Neural cell (in vitro differentiated cells): ENCODE measurements around the gene HPCAL4. TPM values are rescaled to one million over a fixed set of nuclear protein-coding genes. Genes with fewer than 3 reads are reported as not detected.

Source experiments
- H2AFZ ChIP-seq: fragments of 200-600, 300-800 bp; sonication (generic), shearing (Covaris generic); 2 replicates; pipeline ENCODE4 v1.6.0; 2014; ENCODE audit warnings: low read depth, mild to moderate bottlenecking, antibody characterized with exemption, low read length, moderate library complexity
- H3F3A ChIP-seq: fragments of 200-600 bp; shearing (Covaris generic); 2 replicates; pipeline ENCODE4 v1.6.1; 2016; ENCODE audit warnings: mild to moderate bottlenecking, moderate library complexity, mixed read lengths, antibody characterized with exemption, low read length; ENCODE audit not compliant: insufficient read depth, poor library complexity, severe bottlenecking
- H3K27ac ChIP-seq: fragments of 200-600, 300-800 bp; sonication (generic), shearing (Covaris generic); 2 replicates; pipeline ENCODE4 v1.5.1; 2014; ENCODE audit warnings: mild to moderate bottlenecking, low read length, moderate library complexity
- H3K27me3 ChIP-seq: fragments of 300-800, 200-600 bp; sonication (generic), shearing (Covaris generic); 2 replicates; pipeline ENCODE4 v1.6.0; 2014; ENCODE audit warnings: mild to moderate bottlenecking, low read depth, low read length, moderate library complexity; ENCODE audit not compliant: insufficient read depth
- H3K36me3 ChIP-seq: fragments of 300-800, 200-600 bp; sonication (generic), shearing (Covaris generic); 2 replicates; pipeline ENCODE4 v1.5.1; 2014; ENCODE audit warnings: mild to moderate bottlenecking, antibody characterized with exemption, low read length, moderate library complexity; ENCODE audit not compliant: insufficient read depth
- H3K4me2 ChIP-seq: fragments of 300-800, 200-600 bp; sonication (generic), shearing (Covaris generic); 2 replicates; pipeline ENCODE4 v1.6.0; 2014; ENCODE audit warnings: mild to moderate bottlenecking, low read length
- H3K4me3 ChIP-seq: fragments of 300-800, 200-600 bp; sonication (generic), shearing (Covaris generic); 2 replicates; pipeline ENCODE4 v1.5.1; 2014; ENCODE audit warnings: mild to moderate bottlenecking, low read length, moderate library complexity
- H3K79me2 ChIP-seq: fragments of 200-600 bp; shearing (Covaris generic); replicated peaks from 2 replicates; pipeline ENCODE4 v1.6.0; 2014; ENCODE audit warnings: mild to moderate bottlenecking, low read length, moderate library complexity; ENCODE audit not compliant: insufficient read depth
- H3K9ac ChIP-seq: fragments of 300-800, 200-600 bp; sonication (generic), shearing (Covaris generic); 2 replicates; pipeline ENCODE4 v1.6.1; 2016; ENCODE audit warnings: mild to moderate bottlenecking, low read length, mixed read lengths
- H3K9me2 ChIP-seq: fragments of 200-600 bp; shearing (Covaris generic); 2 replicates; pipeline ENCODE4 v1.6.1; 2016; ENCODE audit warnings: mild to moderate bottlenecking, low read length, mixed read lengths; ENCODE audit not compliant: insufficient read depth
- H3K9me3 ChIP-seq: fragments of 200-600, 300-800 bp; sonication (generic), shearing (Covaris generic); 2 replicates; pipeline ENCODE4 v1.6.1; 2016; ENCODE audit warnings: mild to moderate bottlenecking, mixed run types, low read length, moderate library complexity, mixed read lengths
- H4K20me1 ChIP-seq: fragments of 200-600 bp; shearing (Covaris generic); 2 replicates; pipeline ENCODE4 v1.6.1; 2016; ENCODE audit warnings: mild to moderate bottlenecking, mixed run types; ENCODE audit not compliant: insufficient read depth
- CTCF ChIP-seq: fragments of 450-650 bp; IDR thresholded peaks from 2 replicates; pipeline ENCODE4 v1.5.1; 2014; ENCODE audit warnings: antibody characterized with exemption, mild to moderate bottlenecking, moderate library complexity; ENCODE audit not compliant: poor library complexity, severe bottlenecking
- EP300 ChIP-seq: fragments of 450-650 bp; conservative IDR thresholded peaks from 2 replicates; pipeline ENCODE4 v1.6.1; 2014; ENCODE audit warnings: antibody characterized with exemption, mild to moderate bottlenecking, moderate library complexity; ENCODE audit not compliant: poor library complexity, severe bottlenecking
- EZH2 ChIP-seq: fragments of 200-600, 300-800 bp; shearing (Covaris generic), sonication (generic); IDR thresholded peaks from 2 replicates; pipeline ENCODE4 v1.6.1; 2014; ENCODE audit warnings: antibody characterized with exemption, low read length, borderline replicate concordance, mild to moderate bottlenecking; ENCODE audit not compliant: insufficient read depth, poor library complexity, severe bottlenecking
- MXI1 ChIP-seq: fragments of 450-650 bp; conservative IDR thresholded peaks from 2 replicates; pipeline ENCODE4 v1.6.1; 2014; ENCODE audit warnings: antibody characterized with exemption, mild to moderate bottlenecking; ENCODE audit not compliant: poor library complexity, severe bottlenecking
- POLR2AphosphoS5 ChIP-seq: IDR thresholded peaks from 2 replicates; pipeline ENCODE4 v1.6.1; 2012
- RAD21 ChIP-seq: fragments of 450-650 bp; conservative IDR thresholded peaks from 2 replicates; pipeline ENCODE4 v1.6.1; 2014; ENCODE audit warnings: antibody characterized with exemption, mild to moderate bottlenecking, moderate library complexity
- REST ChIP-seq: IDR thresholded peaks from 2 replicates; pipeline ENCODE4 v1.6.1; 2012; ENCODE audit warnings: borderline replicate concordance
- SMC3 ChIP-seq: fragments of 450-650 bp; conservative IDR thresholded peaks from 2 replicates; pipeline ENCODE4 v1.6.1; 2014; ENCODE audit warnings: antibody characterized with exemption, mild to moderate bottlenecking, moderate library complexity; ENCODE audit not compliant: poor library complexity
- TAF1 ChIP-seq: IDR thresholded peaks from 2 replicates; pipeline ENCODE4 v1.6.1; 2012; ENCODE audit warnings: low read depth
- polyA plus RNA-seq: library from polyadenylated mRNA; depleted of rRNA; stranded (reverse); fragments of >200 nt; gene quantifications from 2 replicates; pipeline ENCODE4 v1.2.3, GENCODE V29; 2014

The HPCAL4 gene
- polyA plus RNA-seq, 1 donor from 2014 or later, result 53.2 TPM

- no peak for TF ChIP-seq CTCF
- no peak for TF ChIP-seq RAD21
- H3K27ac ChIP-seq, result no peak overlapping the region
- no peak overlapping the region for H3K9ac ChIP-seq
- no peaks in the 10 kb centered on the region for H3K9me2 ChIP-seq
- no peaks in the 10 kb centered on the region for H3K79me2 ChIP-seq
- no peak overlapping the region for H3K4me3 ChIP-seq
- H3K9me3 ChIP-seq, result no peaks in the 10 kb centered on the region
- H3K4me2 ChIP-seq, result no peak overlapping the region
- H3F3A ChIP-seq, result no peaks in the 10 kb centered on the region
- no peaks in the 10 kb centered on the region for H4K20me1 ChIP-seq
- H3K27me3 ChIP-seq, result no peaks in the 10 kb centered on the region
- H2AFZ ChIP-seq, result no peak overlapping the region
- no peaks in the 10 kb centered on the region for H3K36me3 ChIP-seq
Measured at GRCh38 chr1:39662861-39663260, 28.4 kb downstream of the HPCAL4 start.

GRCh38 chr1:39659538-39659937, 31.7 kb downstream of the HPCAL4 start:
- no peaks in the 10 kb centered on the region for H3K9me3 ChIP-seq
- H4K20me1 ChIP-seq, result no peaks in the 10 kb centered on the region
- no peaks in the 10 kb centered on the region for H3F3A ChIP-seq
- no peak overlapping the region for H3K9ac ChIP-seq
- H3K27me3 ChIP-seq, result no peaks in the 10 kb centered on the region
- H2AFZ ChIP-seq, result no peak overlapping the region
- H3K36me3 ChIP-seq, result no peaks in the 10 kb centered on the region
- no peak overlapping the region for H3K4me2 ChIP-seq
- no peak overlapping the region for H3K4me3 ChIP-seq
- no peaks in the 10 kb centered on the region for H3K9me2 ChIP-seq
- TF ChIP-seq EP300 (no peak), MXI1 (no peak), SMC3 (no peak), RAD21 (no peak), TAF1 (no peak), REST (no peak)
- H3K27ac ChIP-seq, result no peak overlapping the region
- no peaks in the 10 kb centered on the region for H3K79me2 ChIP-seq

GRCh38 chr1:39659110-39659509, 32.1 kb downstream of the HPCAL4 start:
- Histone ChIP-seq H3K27me3 (no peaks in the 10 kb centered on the region), H3K79me2 (no peaks in the 10 kb centered on the region), H3K9ac (no peak overlapping the region), H3K36me3 (no peaks in the 10 kb centered on the region), H2AFZ (no peak overlapping the region), H3K9me2 (no peaks in the 10 kb centered on the region), H3K9me3 (no peaks in the 10 kb centered on the region), H3K27ac (no peak overlapping the region), H3K4me2 (no peak overlapping the region), H4K20me1 (no peaks in the 10 kb centered on the region), H3K4me3 (no peak overlapping the region), H3F3A (no peaks in the 10 kb centered on the region)
- TF ChIP-seq EP300, result no peak
- TF ChIP-seq CTCF, result no peak
- TF ChIP-seq MXI1, result no peak
- no peak for TF ChIP-seq SMC3
- TF ChIP-seq RAD21, result no peak
- no peak for TF ChIP-seq TAF1
- TF ChIP-seq REST, result no peak
- no peak for TF ChIP-seq POLR2AphosphoS5
- no peak for TF ChIP-seq EZH2
